SK-N-SH (cell line): ENCODE measurements around the gene CD6. TPM values are rescaled to one million over a fixed set of nuclear protein-coding genes. Genes with fewer than 3 reads are reported as not detected.

Experiments
- CTCF ChIA-PET: fragments of 300-600, 350-600 bp; formaldehyde crosslinking; extraction: SDS; loops from one replicate; lab custom pipeline; 2021; lab: Yijun Ruan, JAX
- POLR2A ChIA-PET: fragments of 350-600 bp; sonication (Branson Sonifier 250); formaldehyde crosslinking; extraction: SDS; loops from one replicate; lab custom pipeline; 2020; ENCODE audit warnings: antibody characterized with exemption, inconsistent platforms; lab: Yijun Ruan, JAX
- DNase-seq: peaks from one replicate; pipeline ENCODE4 v3.0.0; 2012
- H2AFZ ChIP-seq: fragments of 200-600 bp; sonication (generic); 2 replicates; pipeline ENCODE4 v1.8.1; 2016; ENCODE audit warnings: antibody characterized with exemption, mild to moderate bottlenecking, low read depth
- H3F3A ChIP-seq: fragments of 200-600 bp; sonication (generic); replicated peaks from 2 replicates; pipeline ENCODE3; 2016; ENCODE audit warnings: antibody characterized with exemption, mild to moderate bottlenecking; ENCODE audit not compliant: insufficient read depth
- H3K27ac ChIP-seq, 2 experiments: fragments of 200-500 bp in 1 of 2; fragments of 200-600 bp in 1 of 2; sonication (Bioruptor generic) in 1 of 2; sonication (generic), shearing (Covaris generic) in 1 of 2; 2 replicates each; pipeline versions ENCODE4 v1.5.1 to v1.6.1; 2014 to 2016; ENCODE audit warnings: low read depth in 2 of 2, inconsistent platforms in 1 of 2, low read length in 1 of 2, mild to moderate bottlenecking in 1 of 2, mixed read lengths in 1 of 2
- H3K27me3 ChIP-seq: fragments of 200-600 bp; sonication (generic), shearing (Covaris generic); 2 replicates; pipeline ENCODE4 v1.6.1; 2016; ENCODE audit warnings: mixed run types; ENCODE audit not compliant: insufficient read depth
- H3K36me3 ChIP-seq, 2 experiments: fragments of 200-500 bp in 1 of 2; fragments of 200-600 bp in 1 of 2; sonication (Bioruptor generic) in 1 of 2; sonication (generic) in 1 of 2; replicated peaks in 1 of 2; 2 replicates each; pipeline versions ENCODE3 to v1.5.1; 2014 to 2016; ENCODE audit warnings: low read length in 1 of 2, mild to moderate bottlenecking in 1 of 2; ENCODE audit not compliant: insufficient read depth in 2 of 2, control insufficient read depth in 1 of 2
- H3K4me1 ChIP-seq, 2 experiments: fragments of 200-500 bp in 1 of 2; fragments of 200-600 bp in 1 of 2; sonication (Bioruptor generic) in 1 of 2; sonication (generic), shearing (Covaris generic) in 1 of 2; 2 replicates each; pipeline versions ENCODE4 v1.5.1 to v1.6.1; 2014 to 2016; ENCODE audit warnings: low read depth in 1 of 2, low read length in 1 of 2, mixed run types in 1 of 2; ENCODE audit not compliant: insufficient read depth in 2 of 2, control insufficient read depth in 1 of 2
- H3K4me2 ChIP-seq: fragments of 200-600 bp; sonication (generic), shearing (Covaris generic); 2 replicates; pipeline ENCODE4 v1.6.1; 2017; ENCODE audit warnings: mixed run types
- H3K4me3 ChIP-seq, 2 experiments: fragments of 200-500 bp in 1 of 2; fragments of 200-600 bp in 1 of 2; sonication (Bioruptor generic) in 1 of 2; sonication (generic), shearing (Covaris generic) in 1 of 2; 2 replicates each; pipeline versions ENCODE4 v1.5.1 to v1.8.1; 2014 to 2016; ENCODE audit warnings: low read depth in 2 of 2, inconsistent platforms in 1 of 2, low read length in 1 of 2, mild to moderate bottlenecking in 1 of 2, mixed read lengths in 1 of 2, moderate library complexity in 1 of 2
- H3K79me2 ChIP-seq: fragments of 200-600 bp; sonication (generic); 2 replicates; pipeline ENCODE4 v1.8.1; 2017; ENCODE audit warnings: mild to moderate bottlenecking; ENCODE audit not compliant: insufficient read depth
- H3K9ac ChIP-seq: fragments of 200-600 bp; sonication (generic); 2 replicates; pipeline ENCODE4 v1.6.1; 2017; ENCODE audit warnings: mixed run types
- H3K9me2 ChIP-seq: fragments of 200-600 bp; sonication (generic); 2 replicates; pipeline ENCODE4 v1.6.1; 2017; ENCODE audit warnings: mixed run types
- H3K9me3 ChIP-seq: fragments of 200-600 bp; sonication (generic); 2 replicates; pipeline ENCODE4 v1.6.1; 2017; ENCODE audit warnings: mixed run types, mild to moderate bottlenecking, moderate library complexity
- H4K20me1 ChIP-seq: fragments of 200-600 bp; sonication (generic); 2 replicates; pipeline ENCODE4 v1.6.1; 2017; ENCODE audit warnings: mild to moderate bottlenecking, mixed run types; ENCODE audit not compliant: insufficient read depth
- CHD2 ChIP-seq: fragments of 150-350 bp; IDR thresholded peaks from 2 replicates; pipeline ENCODE4 v1.6.1; 2018; ENCODE audit warnings: low read length; ENCODE audit not compliant: partially characterized antibody
- ELF1 ChIP-seq: IDR thresholded peaks from 2 replicates; pipeline ENCODE4 v1.4.0; 2012
- EP300 ChIP-seq, 2 experiments: IDR thresholded peaks; 2 replicates each; pipeline versions ENCODE4 v1.4.0 to v1.6.1; 2012; ENCODE audit warnings: borderline replicate concordance in 1 of 2, low read depth in 1 of 2, low read length in 1 of 2
- FOSL2 ChIP-seq: IDR thresholded peaks from 2 replicates; pipeline ENCODE4 v1.4.0; 2012; ENCODE audit warnings: low read depth, mild to moderate bottlenecking, moderate library complexity, borderline replicate concordance
- FOXJ3 ChIP-seq: sonication (generic); formaldehyde crosslinking; IDR thresholded peaks from 2 replicates; pipeline ENCODE4 v1.5.1; 2020; ENCODE audit warnings: mild to moderate bottlenecking, missing genetic modification reagents
- GATA2 ChIP-seq: sonication (generic); formaldehyde crosslinking; IDR thresholded peaks from 2 replicates; pipeline ENCODE4 v1.5.0; 2020; ENCODE audit warnings: mild to moderate bottlenecking, missing genetic modification reagents
- JUND ChIP-seq: IDR thresholded peaks from 2 replicates; pipeline ENCODE4 v1.4.0; 2012
- MAX ChIP-seq: IDR thresholded peaks from 2 replicates; pipeline ENCODE4 v1.4.0; 2012; ENCODE audit warnings: low read depth
- MXI1 ChIP-seq: IDR thresholded peaks from 2 replicates; pipeline ENCODE4 v1.6.1; 2012; ENCODE audit warnings: mild to moderate bottlenecking, low read depth, low read length, improper control_type of control experiment
- PBX3 ChIP-seq: IDR thresholded peaks from 2 replicates; pipeline ENCODE4; 2012
- POLR2AphosphoS5 ChIP-seq: IDR thresholded peaks from 2 replicates; pipeline ENCODE4 v1.6.1; 2012; ENCODE audit warnings: low read depth, low read length
- RAD21 ChIP-seq: IDR thresholded peaks from 2 replicates; pipeline ENCODE4 v1.6.1; 2012; ENCODE audit warnings: mild to moderate bottlenecking, low read length
- RCOR1 ChIP-seq: fragments of 150-350 bp; IDR thresholded peaks from 2 replicates; pipeline ENCODE4 v1.6.1; 2017; ENCODE audit warnings: antibody characterized with exemption, low read length
- REST ChIP-seq: IDR thresholded peaks from 2 replicates; pipeline ENCODE4 v1.6.1; 2012; ENCODE audit warnings: mild to moderate bottlenecking, low read depth, low read length, moderate library complexity
- SIN3A ChIP-seq: IDR thresholded peaks from 2 replicates; pipeline ENCODE4 v1.6.1; 2012; ENCODE audit warnings: low read depth, mild to moderate bottlenecking, low read length, moderate library complexity, borderline replicate concordance
- USF1 ChIP-seq: IDR thresholded peaks from 2 replicates; pipeline ENCODE4 v1.4.0; 2012; ENCODE audit warnings: low read depth, borderline replicate concordance
- ZBTB33 ChIP-seq: IDR thresholded peaks from 2 replicates; pipeline ENCODE4 v1.4.0; 2012; ENCODE audit warnings: low read depth, borderline replicate concordance
- WGBS: methylation state at CpG from one replicate; pipeline ENCODE4 v1.1.6; 2017; ENCODE audit warnings: low lambda C conversion rate; 5-methylcytosine and 5-hydroxymethylcytosine counted together
- polyA plus RNA-seq, 3 experiments: library from polyadenylated mRNA; depleted of rRNA; stranded (reverse); fragments of >200 nt; gene quantifications; 2 replicates each; pipeline ENCODE4 v1.2.3, GENCODE V29; 2012
- TF ChIP-seq, protein P1 (sequence below): fragments of 150-350 bp; IDR thresholded peaks from 2 replicates; pipeline ENCODE4 v1.6.1; 2016; ENCODE audit warnings: mild to moderate bottlenecking, low read depth, low read length

CD6 gene
- polyA plus RNA-seq, 1 of the 3 experiments (the other 2 are of a cell fraction): not detected

- 72% methylated on average over 6 of the region's 6 CpGs for WGBS
- POLR2A ChIA-PET: no interaction called here
Measured at GRCh38 chr11:60974726-60975125, 3.2 kb downstream of the CD6 start.

More at GRCh38 chr11:60974726-60975125, 3.2 kb downstream of the CD6 start:
- CTCF ChIA-PET: interaction anchor here (0.6 kb wide), 1 partner anchor 92 kb away, joined by 3 read pairs; no protein-coding TSS in a partner anchor
- H3K36me3 ChIP-seq: no peaks in the 10 kb centered on the region
- no peak for TF ChIP-seq MXI1
- no peak for TF ChIP-seq RAD21
- no peak for TF ChIP-seq POLR2AphosphoS5
- no peak for TF ChIP-seq PBX3
- TF ChIP-seq, protein P1, sequence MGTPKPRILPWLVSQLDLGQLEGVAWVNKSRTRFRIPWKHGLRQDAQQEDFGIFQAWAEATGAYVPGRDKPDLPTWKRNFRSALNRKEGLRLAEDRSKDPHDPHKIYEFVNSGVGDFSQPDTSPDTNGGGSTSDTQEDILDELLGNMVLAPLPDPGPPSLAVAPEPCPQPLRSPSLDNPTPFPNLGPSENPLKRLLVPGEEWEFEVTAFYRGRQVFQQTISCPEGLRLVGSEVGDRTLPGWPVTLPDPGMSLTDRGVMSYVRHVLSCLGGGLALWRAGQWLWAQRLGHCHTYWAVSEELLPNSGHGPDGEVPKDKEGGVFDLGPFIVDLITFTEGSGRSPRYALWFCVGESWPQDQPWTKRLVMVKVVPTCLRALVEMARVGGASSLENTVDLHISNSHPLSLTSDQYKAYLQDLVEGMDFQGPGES: no peak
- no peak for TF ChIP-seq REST
- TF ChIP-seq GATA2 (CRISPR knock-in tag): no peak
- TF ChIP-seq CHD2: no peak
- TF ChIP-seq JUND: no peak
- TF ChIP-seq SIN3A: no peak
- no peak for TF ChIP-seq ELF1
- no peak for TF ChIP-seq EP300 (IDR thresholded peaks at IDR 0.05; ENCODE audit: borderline replicate concordance in 1 of 2, low read depth in 1 of 2, low read length in 1 of 2)
- no peak for TF ChIP-seq MAX
- TF ChIP-seq ZBTB33: no peak
- TF ChIP-seq FOSL2: no peak
- no peak for TF ChIP-seq USF1
- no peak for TF ChIP-seq RCOR1
- TF ChIP-seq FOXJ3 (CRISPR knock-in tag): no peak
- no peak overlapping the region for H3K27ac ChIP-seq
- DNase-seq: peak; percentile 41
- H3F3A ChIP-seq: no peaks in the 10 kb centered on the region
- no peak overlapping the region for H3K4me3 ChIP-seq
- no peaks in the 10 kb centered on the region for H3K79me2 ChIP-seq
- H3K27me3 ChIP-seq: peaks cover under 1% of the 10 kb centered on the region; the same call in 1 of the 2 replicates
- H3K9me3 ChIP-seq: no peaks in the 10 kb centered on the region
- H3K4me2 ChIP-seq: no peak overlapping the region
- no peaks in the 10 kb centered on the region for H3K9me2 ChIP-seq
- no peak overlapping the region for H3K9ac ChIP-seq
- peaks cover 0 to 23% of the 10 kb centered on the region in 2 experiments; a peak in 1 of 4 replicates for H3K4me1 ChIP-seq
- H2AFZ ChIP-seq: no peak overlapping the region
- H4K20me1 ChIP-seq: no peaks in the 10 kb centered on the region
